Esophagus (tissue), 2 donors: ENCODE measurements around the gene TNIK. TPM values are rescaled to one million over a fixed set of nuclear protein-coding genes. Genes with fewer than 3 reads are reported as not detected.

Experiments used
- H3K27ac ChIP-seq, 2 donors: one replicate each; pipeline ENCODE4 v1.5.1; 2013; ENCODE audit warnings: low read depth in 2 of 2, mild to moderate bottlenecking in 2 of 2, inconsistent platforms in 1 of 2, low read length in 1 of 2, moderate library complexity in 1 of 2
- H3K27me3 ChIP-seq, 2 donors: one replicate each; pipeline ENCODE4 v1.6.1; 2013; ENCODE audit warnings: low read length in 2 of 2, control low read depth in 1 of 2, mild to moderate bottlenecking in 1 of 2; ENCODE audit not compliant: insufficient read depth in 2 of 2, control insufficient read depth in 1 of 2
- H3K36me3 ChIP-seq, 2 donors: one replicate each; pipeline ENCODE4 v1.6.1; 2013; ENCODE audit warnings: low read length in 1 of 2; ENCODE audit not compliant: control insufficient read depth in 2 of 2, insufficient read depth in 2 of 2
- H3K4me1 ChIP-seq, 2 donors: one replicate each; pipeline ENCODE4 v1.6.1; 2013; ENCODE audit warnings: low read length in 1 of 2; ENCODE audit not compliant: control insufficient read depth in 2 of 2, insufficient read depth in 2 of 2
- H3K4me3 ChIP-seq, 2 donors: one replicate each; pipeline ENCODE4 v1.5.1; 2013; ENCODE audit warnings: low read length in 2 of 2, mild to moderate bottlenecking in 2 of 2, low read depth in 1 of 2, moderate library complexity in 1 of 2
- H3K9me3 ChIP-seq, 2 donors: one replicate each; pipeline ENCODE4 v1.6.1; 2013; ENCODE audit warnings: mild to moderate bottlenecking in 2 of 2, low read depth in 1 of 2, low read length in 1 of 2, moderate library complexity in 1 of 2; ENCODE audit not compliant: control insufficient read depth in 2 of 2, insufficient read depth in 1 of 2
- WGBS, 2 donors: extraction: QIAGEN DNeasy Blood & Tissue Kit; methylation state at CpG; one replicate each; pipeline ENCODE4 v1.1.7; 2013; 5-methylcytosine and 5-hydroxymethylcytosine counted together
- polyA plus RNA-seq, 2 donors: library from polyadenylated mRNA; stranded (reverse); fragments of 200-250 nt; gene quantifications; one replicate each; pipeline ENCODE4 v1.2.3, GENCODE V29; 2013
- donor health status: healthy with polysubstance abuse.
- donor health status: Bipolar disorder and iron deficiency.

Gene TNIK
- polyA plus RNA-seq, 2 donors: 2.2 to 3.2 TPM

- no peak overlapping the region for H3K27ac ChIP-seq
- 47 to 65% methylated on average over 2 of the region's 2 CpGs for WGBS, 2 donors
- H3K36me3 ChIP-seq: no peaks in the 10 kb centered on the region
- H3K4me3 ChIP-seq: no peak overlapping the region
- H3K4me1 ChIP-seq: peaks cover 0 to 2% of the 10 kb centered on the region in 2 donors
- H3K27me3 ChIP-seq: no peaks in the 10 kb centered on the region
- no peaks in the 10 kb centered on the region for H3K9me3 ChIP-seq
These were observed 114.9 kb downstream of the TNIK start for GRCh38 chr3:171345107-171345843.

GRCh38 chr3:171343693-171344092 is 116.5 kb downstream of the TNIK start:
- no peaks in the 10 kb centered on the region for H3K36me3 ChIP-seq
- peaks cover 0 to 6% of the 10 kb centered on the region in 2 donors for H3K4me1 ChIP-seq
- H3K27me3 ChIP-seq: no peaks in the 10 kb centered on the region
- WGBS, 2 donors: 57 to 67% methylated on average over 1 of the region's 1 CpG
- H3K4me3 ChIP-seq: no peak overlapping the region
- no peak overlapping the region for H3K27ac ChIP-seq
- H3K9me3 ChIP-seq: no peaks in the 10 kb centered on the region

GRCh38 chr3:171342783-171343420 is 117.3 kb downstream of the TNIK start:
- WGBS, 2 donors: 92 to 95% methylated on average over 2 of the region's 2 CpGs
- H3K4me3 ChIP-seq: no peak overlapping the region
- H3K36me3 ChIP-seq: no peaks in the 10 kb centered on the region
- no peak overlapping the region for H3K27ac ChIP-seq
- no peaks in the 10 kb centered on the region for H3K27me3 ChIP-seq
- no peaks in the 10 kb centered on the region for H3K9me3 ChIP-seq
- peaks cover 0 to 6% of the 10 kb centered on the region in 2 donors for H3K4me1 ChIP-seq

- 74 to 79% methylated on average over 1 of the region's 1 CpG for WGBS, 2 donors
These were observed 118.0 kb downstream of the TNIK start for GRCh38 chr3:171342200-171342599.

GRCh38 chr3:171340434-171340833 is 119.8 kb downstream of the TNIK start:
- Histone ChIP-seq H3K4me1 (peaks cover 0 to 6% of the 10 kb centered on the region in 2 donors), H3K4me3 (no peak overlapping the region), H3K27ac (no peak overlapping the region), H3K9me3 (no peaks in the 10 kb centered on the region), H3K27me3 (no peaks in the 10 kb centered on the region), H3K36me3 (no peaks in the 10 kb centered on the region)
- WGBS, 2 donors: 72 to 92% methylated on average over 4 of the region's 4 CpGs

More at GRCh38 chr3:171342200-171342599, 118.0 kb downstream of the TNIK start:
- H3K4me1 ChIP-seq: peaks cover 0 to 6% of the 10 kb centered on the region in 2 donors
- H3K4me3 ChIP-seq: no peak overlapping the region
- H3K27me3 ChIP-seq: no peaks in the 10 kb centered on the region
- no peaks in the 10 kb centered on the region for H3K9me3 ChIP-seq
- H3K36me3 ChIP-seq: no peaks in the 10 kb centered on the region
- no peak overlapping the region for H3K27ac ChIP-seq

- Histone ChIP-seq H3K36me3 (no peaks in the 10 kb centered on the region), H3K4me3 (no peak overlapping the region), H3K4me1 (peaks cover 0 to 6% of the 10 kb centered on the region in 2 donors), H3K27ac (peak overlapping the region in 1 of 2 donors; percentile 61), H3K9me3 (no peaks in the 10 kb centered on the region), H3K27me3 (no peaks in the 10 kb centered on the region)
- WGBS, 2 donors: 42 to 49% methylated on average over 4 of the region's 4 CpGs
These were observed 120.6 kb downstream of the TNIK start for GRCh38 chr3:171339598-171339997.

GRCh38 chr3:171336406-171336805 is 123.8 kb downstream of the TNIK start:
- no peak overlapping the region for H3K4me3 ChIP-seq
- H3K4me1 ChIP-seq: peaks cover 0 to 6% of the 10 kb centered on the region in 2 donors
- no peak overlapping the region for H3K27ac ChIP-seq
- H3K36me3 ChIP-seq: no peaks in the 10 kb centered on the region
- H3K27me3 ChIP-seq: no peaks in the 10 kb centered on the region
- 57 to 74% methylated on average over 1 of the region's 1 CpG for WGBS, 2 donors
- H3K9me3 ChIP-seq: no peaks in the 10 kb centered on the region

GRCh38 chr3:171335559-171335958 is 124.6 kb downstream of the TNIK start:
- 87 to 94% methylated on average over 3 of the region's 3 CpGs for WGBS, 2 donors
- Histone ChIP-seq H3K4me1 (peaks cover 0 to 6% of the 10 kb centered on the region in 2 donors), H3K36me3 (no peaks in the 10 kb centered on the region), H3K4me3 (no peak overlapping the region), H3K9me3 (no peaks in the 10 kb centered on the region), H3K27ac (no peak overlapping the region), H3K27me3 (no peaks in the 10 kb centered on the region)

GRCh38 chr3:171334465-171334811 is 125.8 kb downstream of the TNIK start:
- Histone ChIP-seq H3K27ac (no peak overlapping the region), H3K36me3 (no peaks in the 10 kb centered on the region), H3K4me3 (no peak overlapping the region), H3K27me3 (no peaks in the 10 kb centered on the region), H3K4me1 (peaks cover 0 to 6% of the 10 kb centered on the region in 2 donors), H3K9me3 (no peaks in the 10 kb centered on the region)
- 36 to 39% methylated on average over 2 of the region's 2 CpGs for WGBS, 2 donors
